ENCODE data around the gene LMTK2.

DNA sequence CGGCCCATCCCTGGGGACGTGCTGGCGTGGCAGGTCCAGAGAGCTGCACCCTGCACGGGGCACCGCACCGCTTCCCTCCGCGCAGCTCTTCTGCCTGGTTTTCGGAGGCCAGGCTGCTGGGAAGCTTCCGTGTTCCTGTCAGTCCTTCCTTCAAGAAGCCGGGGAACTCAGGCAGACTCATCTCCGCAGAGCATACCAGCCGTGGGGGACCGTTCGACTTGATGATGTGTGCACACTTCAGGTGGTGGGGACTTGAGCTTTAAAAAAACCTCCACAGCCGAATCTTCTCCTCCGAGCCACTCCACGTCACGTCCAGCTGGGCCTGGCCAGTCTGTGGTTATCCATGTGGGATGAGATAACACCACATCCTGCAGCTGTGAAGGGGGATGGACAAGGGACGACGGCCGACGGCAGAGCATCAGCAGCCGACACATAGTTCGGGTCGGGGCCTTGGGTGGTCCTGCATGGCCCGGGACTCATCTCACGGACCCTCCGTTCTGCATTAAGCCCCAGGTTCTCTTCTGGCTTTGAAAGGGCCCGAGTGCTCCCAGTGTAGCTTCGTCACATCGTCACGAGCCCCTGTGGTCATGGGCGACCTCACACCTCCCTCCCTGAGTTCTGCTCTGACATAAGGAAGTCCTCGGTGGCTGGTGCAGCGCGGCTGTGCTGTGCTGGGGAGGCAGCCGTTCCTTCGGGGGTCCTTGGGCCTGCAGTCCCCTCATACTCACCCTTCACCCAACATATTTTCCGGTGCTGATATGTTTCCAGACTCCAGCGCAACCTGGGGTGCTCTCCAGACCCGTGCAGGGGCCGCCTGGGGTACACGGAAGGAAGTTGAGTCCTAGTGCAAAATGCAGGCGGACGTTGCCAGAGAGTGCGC lies 100.0 kb downstream of the LMTK2 start:
- TF ChIP-seq EP300 (IDR thresholded peaks at IDR 0.05) (no peak), POLR2AphosphoS5 (IDR thresholded peaks at IDR 0.05) (no peak), POLR2A (IDR thresholded peaks at IDR 0.05; ENCODE audit: low read depth) (no peak)
